ENCODE data around the gene ATP1A4. TPM values are rescaled to one million over a fixed set of nuclear protein-coding genes. Genes with fewer than 3 reads are reported as not detected.

ATP1A4 gene
- total RNA-seq, 4 donors from 2014 or later: 0.57 TPM; not detected in 3

DNA sequence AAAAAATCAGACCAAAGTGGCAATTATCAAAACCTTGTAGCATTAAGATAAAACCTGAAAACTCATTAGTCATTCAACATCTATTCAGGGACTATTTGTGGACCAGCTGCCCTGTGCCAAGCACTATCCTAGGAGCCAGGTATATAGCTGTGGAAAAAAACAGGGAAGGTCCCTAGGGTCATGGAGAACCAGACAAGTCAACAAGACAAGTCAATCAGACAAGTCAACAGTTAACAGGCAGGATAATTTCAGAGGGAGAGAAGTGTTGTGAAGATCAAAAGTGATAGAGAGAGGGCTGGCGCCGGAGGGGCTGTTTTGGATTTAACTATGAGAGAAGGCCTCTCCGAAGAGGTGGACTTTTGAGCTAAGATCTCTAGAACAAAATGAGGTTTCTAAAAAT, 3.3 kb upstream of the ATP1A4 start:
- no peaks in the 10 kb centered on the region for H3K4me1 ChIP-seq
- H3K36me3 ChIP-seq: no peaks in the 10 kb centered on the region
- no peak overlapping the region for H3K4me3 ChIP-seq
- no peaks in the 10 kb centered on the region for H3K9me3 ChIP-seq
- H3K27ac ChIP-seq: no peak overlapping the region
- no peak for TF ChIP-seq POLR2A (IDR thresholded peaks at IDR 0.05)
- TF ChIP-seq, protein P1, sequence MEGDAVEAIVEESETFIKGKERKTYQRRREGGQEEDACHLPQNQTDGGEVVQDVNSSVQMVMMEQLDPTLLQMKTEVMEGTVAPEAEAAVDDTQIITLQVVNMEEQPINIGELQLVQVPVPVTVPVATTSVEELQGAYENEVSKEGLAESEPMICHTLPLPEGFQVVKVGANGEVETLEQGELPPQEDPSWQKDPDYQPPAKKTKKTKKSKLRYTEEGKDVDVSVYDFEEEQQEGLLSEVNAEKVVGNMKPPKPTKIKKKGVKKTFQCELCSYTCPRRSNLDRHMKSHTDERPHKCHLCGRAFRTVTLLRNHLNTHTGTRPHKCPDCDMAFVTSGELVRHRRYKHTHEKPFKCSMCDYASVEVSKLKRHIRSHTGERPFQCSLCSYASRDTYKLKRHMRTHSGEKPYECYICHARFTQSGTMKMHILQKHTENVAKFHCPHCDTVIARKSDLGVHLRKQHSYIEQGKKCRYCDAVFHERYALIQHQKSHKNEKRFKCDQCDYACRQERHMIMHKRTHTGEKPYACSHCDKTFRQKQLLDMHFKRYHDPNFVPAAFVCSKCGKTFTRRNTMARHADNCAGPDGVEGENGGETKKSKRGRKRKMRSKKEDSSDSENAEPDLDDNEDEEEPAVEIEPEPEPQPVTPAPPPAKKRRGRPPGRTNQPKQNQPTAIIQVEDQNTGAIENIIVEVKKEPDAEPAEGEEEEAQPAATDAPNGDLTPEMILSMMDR (IDR thresholded peaks at IDR 0.05): no peak
- H3K27me3 ChIP-seq: no peaks in the 10 kb centered on the region
- DNase-seq: peak in 1 of 3 donors; percentile 10

DNA sequence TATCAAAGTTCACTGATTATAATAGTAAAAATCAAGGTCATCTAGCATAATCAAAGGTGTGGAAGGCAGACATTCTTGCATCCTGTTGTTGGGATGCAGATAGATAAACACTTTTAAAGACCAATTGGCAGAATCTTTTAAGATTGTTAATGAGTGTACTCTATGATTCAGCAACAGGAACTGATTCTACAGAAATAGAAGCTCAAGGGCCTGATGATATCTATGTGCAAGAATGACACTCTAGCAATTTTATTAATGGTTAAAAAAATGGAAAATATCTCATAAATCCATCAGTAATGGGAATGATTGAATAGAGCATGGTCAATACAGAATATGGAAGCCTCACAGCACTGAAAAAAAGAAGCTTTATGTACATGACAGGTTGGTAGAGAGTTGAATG, 2.2 kb upstream of the ATP1A4 start:
- H3K9me3 ChIP-seq: no peaks in the 10 kb centered on the region

DNA sequence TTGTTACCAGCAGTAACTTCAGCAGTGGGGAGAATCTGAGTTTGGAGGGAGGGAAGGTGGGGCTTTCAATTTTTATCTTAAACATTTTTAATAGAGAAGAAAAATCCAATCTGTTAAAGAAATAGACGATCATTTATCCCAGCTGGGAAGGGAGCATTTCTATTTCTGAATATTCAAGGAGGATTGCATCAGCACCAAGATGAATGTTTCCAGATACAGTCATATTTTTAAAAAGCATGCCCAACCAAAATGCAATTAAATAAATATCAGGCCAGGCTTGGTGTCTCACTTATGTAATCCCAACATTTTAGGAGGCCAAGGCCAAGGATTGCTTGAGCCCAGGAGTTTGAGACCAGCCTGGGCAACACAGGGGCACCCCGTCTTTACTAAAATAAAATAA, 1.7 kb upstream of the ATP1A4 start:
- Histone ChIP-seq H3K4me3 (no peak overlapping the region), H3K4me1 (no peaks in the 10 kb centered on the region), H3K27ac (no peak overlapping the region), H3K27me3 (no peaks in the 10 kb centered on the region), H3K9me3 (no peaks in the 10 kb centered on the region), H3K36me3 (no peaks in the 10 kb centered on the region)
- TF ChIP-seq, protein P1 (IDR thresholded peaks at IDR 0.05): no peak
- no peak for TF ChIP-seq POLR2A (IDR thresholded peaks at IDR 0.05)
- peak in 1 of 3 donors; percentile 6 for DNase-seq

More for the DNA sequence above, 2.2 kb upstream of the ATP1A4 start:
- Histone ChIP-seq H3K4me3 (no peak overlapping the region), H3K27ac (no peak overlapping the region), H3K4me1 (no peaks in the 10 kb centered on the region), H3K36me3 (no peaks in the 10 kb centered on the region), H3K27me3 (no peaks in the 10 kb centered on the region)
- DNase-seq: no peak
- TF ChIP-seq, protein P1 (IDR thresholded peaks at IDR 0.05): no peak
- no peak for TF ChIP-seq POLR2A (IDR thresholded peaks at IDR 0.05)

DNA sequence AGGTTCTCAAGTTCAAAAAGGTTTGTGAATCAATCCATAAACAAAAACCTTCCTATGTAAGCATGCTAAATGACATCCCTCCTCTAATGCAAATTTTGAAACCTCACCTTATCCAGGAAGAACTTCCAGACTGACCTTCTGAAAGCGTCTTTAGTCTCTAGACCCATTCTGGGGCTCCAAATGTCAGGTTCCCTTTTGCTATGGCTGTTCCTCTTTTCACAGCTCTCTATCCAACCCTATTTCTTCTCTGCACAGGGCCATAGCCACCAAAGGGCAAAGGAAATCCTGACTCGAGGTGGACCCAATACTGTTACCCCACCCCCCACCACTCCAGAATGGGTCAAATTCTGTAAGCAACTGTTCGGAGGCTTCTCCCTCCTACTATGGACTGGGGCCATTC, 3.4 kb downstream of the ATP1A4 start:
- TF ChIP-seq POLR2A (IDR thresholded peaks at IDR 0.05): no peak
- TF ChIP-seq, protein P1 (IDR thresholded peaks at IDR 0.05): no peak

DNA sequence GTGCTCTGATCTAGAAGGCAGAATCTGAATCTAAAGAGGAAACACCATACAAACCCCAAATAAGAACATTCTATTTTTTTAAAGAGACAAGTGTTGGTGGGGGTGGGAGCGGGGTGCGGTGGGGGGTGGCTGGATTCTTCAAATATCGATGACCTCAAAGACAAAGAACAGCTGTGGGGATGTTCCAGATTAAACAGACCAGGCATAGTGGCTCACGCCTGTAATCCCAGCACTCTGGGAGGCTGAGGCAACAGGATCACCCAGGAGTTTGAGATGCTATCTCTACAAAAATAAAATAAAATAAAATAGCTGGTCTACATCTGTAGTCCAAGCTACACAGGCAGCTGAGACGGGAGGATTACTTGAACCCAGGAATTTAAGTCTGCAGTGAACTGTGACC, 5.0 kb downstream of the ATP1A4 start:
- Histone ChIP-seq H3K36me3 (no peaks in the 10 kb centered on the region), H3K4me3 (no peak overlapping the region), H3K4me1 (no peaks in the 10 kb centered on the region), H3K27me3 (no peaks in the 10 kb centered on the region), H3K27ac (no peak overlapping the region), H3K9me3 (no peaks in the 10 kb centered on the region)
- TF ChIP-seq, protein P1 (IDR thresholded peaks at IDR 0.05): no peak
- no peak for TF ChIP-seq POLR2A (IDR thresholded peaks at IDR 0.05)
- no peak for DNase-seq

More for the DNA sequence above, 3.4 kb downstream of the ATP1A4 start:
- peak in 1 of 3 donors; percentile 14 for DNase-seq
- Histone ChIP-seq H3K27ac (no peak overlapping the region), H3K9me3 (no peaks in the 10 kb centered on the region), H3K27me3 (no peaks in the 10 kb centered on the region), H3K4me3 (no peak overlapping the region), H3K36me3 (no peaks in the 10 kb centered on the region), H3K4me1 (no peaks in the 10 kb centered on the region)

DNA sequence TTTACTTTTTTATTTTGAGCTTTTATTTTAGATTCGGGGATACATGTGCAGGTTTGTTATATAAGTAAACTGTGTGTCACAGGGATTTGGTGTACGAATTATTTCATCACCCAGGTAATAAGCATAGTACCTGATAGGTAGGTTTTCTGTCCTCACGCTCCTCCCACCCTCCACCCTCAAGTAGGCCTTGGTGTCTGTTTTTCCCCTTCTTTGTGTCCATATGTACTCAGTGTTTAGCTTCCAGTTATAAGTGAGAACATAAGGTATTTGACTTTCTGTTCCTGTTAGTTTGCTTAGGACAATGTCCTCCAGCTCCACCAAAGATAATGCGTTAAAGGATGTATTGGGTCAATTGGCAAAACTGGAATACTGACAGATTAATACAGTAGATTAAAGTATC, 5.8 kb downstream of the ATP1A4 start:
- Histone ChIP-seq H3K27me3 (no peaks in the 10 kb centered on the region), H3K9me3 (no peaks in the 10 kb centered on the region), H3K4me1 (no peaks in the 10 kb centered on the region), H3K4me3 (no peak overlapping the region), H3K27ac (no peak overlapping the region), H3K36me3 (no peaks in the 10 kb centered on the region)
- TF ChIP-seq, protein P1 (IDR thresholded peaks at IDR 0.05): no peak
- TF ChIP-seq POLR2A (IDR thresholded peaks at IDR 0.05): no peak
- no peak for DNase-seq
